HEK293T (cell line): ENCODE data around the gene EPB41L2.

Experiments used
- BHLHE40 ChIP-seq: fragments of 450-650 bp; IDR thresholded peaks from 2 replicates; pipeline ENCODE4 v1.6.1; 2016; ENCODE audit warnings: mild to moderate bottlenecking, moderate library complexity, borderline replicate concordance
- FOXM1 ChIP-seq: fragments of 450-650 bp; IDR thresholded peaks from 2 replicates; pipeline ENCODE4 v1.6.1; 2017; ENCODE audit warnings: mild to moderate bottlenecking, borderline replicate concordance
- HDGF ChIP-seq: fragments of 450-650 bp; IDR thresholded peaks from 2 replicates; pipeline ENCODE4 v1.6.1; 2017; ENCODE audit warnings: antibody characterized with exemption, borderline replicate concordance
- L3MBTL2 ChIP-seq: fragments of 450-650 bp; conservative IDR thresholded peaks from 2 replicates; pipeline ENCODE4 v1.6.1; 2016; ENCODE audit warnings: mild to moderate bottlenecking
- SUZ12 ChIP-seq: fragments of 450-650 bp; IDR thresholded peaks from 2 replicates; pipeline ENCODE4 v1.6.1; 2016; ENCODE audit warnings: mild to moderate bottlenecking
- TARDBP ChIP-seq: fragments of 450-650 bp; IDR thresholded peaks from 2 replicates; pipeline ENCODE4 v1.6.1; 2016
- TF ChIP-seq, protein P1 (sequence below): fragments of 450-650 bp; IDR thresholded peaks from 2 replicates; pipeline ENCODE4 v1.6.1; 2016

DNA sequence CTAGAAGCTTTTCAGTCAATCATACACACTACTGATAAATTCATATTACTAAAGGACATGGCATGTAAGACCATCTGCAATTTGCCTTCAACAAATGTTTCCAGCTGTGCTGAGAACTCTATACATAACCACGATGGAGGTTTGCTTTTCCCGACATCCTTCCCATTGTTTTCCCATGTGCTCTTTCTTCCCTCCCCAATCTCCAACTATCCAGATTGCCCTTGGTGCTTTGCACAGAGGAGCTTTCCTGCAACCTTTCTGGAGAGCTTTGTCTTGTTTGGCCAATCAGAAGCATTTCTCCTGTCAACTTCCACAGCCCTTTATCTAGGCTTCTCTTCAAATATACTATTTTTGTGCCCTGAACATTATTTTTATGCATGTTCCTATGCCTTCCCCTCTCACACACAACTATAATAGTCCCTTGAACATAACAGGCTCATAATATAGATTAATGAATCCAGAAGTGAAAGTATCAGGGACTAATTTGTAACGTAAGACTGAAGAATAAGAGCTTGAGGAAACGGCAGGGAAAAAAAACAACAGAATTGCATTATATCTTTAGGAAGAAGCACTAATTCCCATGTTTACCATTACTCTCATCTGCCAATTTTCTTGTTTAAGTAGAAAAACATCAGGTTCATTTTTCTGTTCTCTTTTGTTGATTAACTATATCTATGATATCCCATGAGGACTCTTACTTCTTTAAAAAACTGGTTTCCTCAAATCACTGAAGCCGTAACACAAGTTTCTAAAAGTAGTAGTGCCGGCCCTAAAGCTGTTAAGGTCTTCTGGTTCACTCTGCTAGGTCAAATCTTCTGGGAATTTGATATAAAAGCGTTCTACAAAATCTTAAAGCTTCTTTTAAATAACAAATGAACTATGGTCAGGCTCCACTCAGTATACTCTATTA lies 215.8 kb downstream of the EPB41L2 start:
- TF ChIP-seq TARDBP (no peak), HDGF (no peak), FOXM1 (no peak), SUZ12 (no peak), BHLHE40 (no peak), L3MBTL2 (no peak)
- TF ChIP-seq, protein P1, sequence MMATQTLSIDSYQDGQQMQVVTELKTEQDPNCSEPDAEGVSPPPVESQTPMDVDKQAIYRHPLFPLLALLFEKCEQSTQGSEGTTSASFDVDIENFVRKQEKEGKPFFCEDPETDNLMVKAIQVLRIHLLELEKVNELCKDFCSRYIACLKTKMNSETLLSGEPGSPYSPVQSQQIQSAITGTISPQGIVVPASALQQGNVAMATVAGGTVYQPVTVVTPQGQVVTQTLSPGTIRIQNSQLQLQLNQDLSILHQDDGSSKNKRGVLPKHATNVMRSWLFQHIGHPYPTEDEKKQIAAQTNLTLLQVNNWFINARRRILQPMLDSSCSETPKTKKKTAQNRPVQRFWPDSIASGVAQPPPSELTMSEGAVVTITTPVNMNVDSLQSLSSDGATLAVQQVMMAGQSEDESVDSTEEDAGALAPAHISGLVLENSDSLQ = no peak
